ENCODE measurements around the gene EVA1B. TPM values are rescaled to one million over a fixed set of nuclear protein-coding genes. Genes with fewer than 3 reads are reported as not detected.
A peak's percentile ranks its signal among the peaks of the same experiment; 100 is the strongest.

The EVA1B gene
- total and polyA plus RNA-seq, 4 donors: 31.2 to 59.5 (median 33.7) TPM

DNA sequence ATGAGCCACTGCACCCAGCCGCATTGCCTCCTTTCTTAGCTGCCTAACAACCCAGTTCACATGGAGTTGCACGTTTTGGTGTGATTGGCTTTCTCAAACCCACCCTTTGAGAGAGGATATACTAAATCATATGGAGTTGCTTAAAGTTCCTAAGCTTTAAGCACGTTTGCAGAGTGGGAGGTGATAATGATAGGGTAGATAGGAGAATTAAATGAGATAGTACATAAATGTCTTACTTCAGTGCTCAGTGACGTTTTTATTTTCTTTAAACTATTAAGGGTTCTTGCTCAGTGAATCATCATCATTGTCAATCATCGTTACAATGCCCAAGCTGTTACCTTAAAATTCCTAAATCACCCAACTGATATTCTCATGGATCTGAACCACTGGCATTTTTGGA, 20.2 kb downstream of the EVA1B start:
- no peak overlapping the region for H3K27ac ChIP-seq (ENCODE audit: low read depth in 1 of 2, low read length in 1 of 2)
- WGBS, 2 donors: 83 to 91% methylated on average over 5 of the region's 5 CpGs
- no peak overlapping the region for H3K4me3 ChIP-seq
- DNase-seq (no peak), ATAC-seq (ENCODE audit: insufficient read depth, low FRiP score) (no peak)
- H3K9me3 ChIP-seq (ENCODE audit: control insufficient read depth in 4 of 4, insufficient read depth in 3 of 4, low read length in 3 of 4): no peaks in the 10 kb centered on the region
- peaks cover 32 to 36% (median 35%) of the 10 kb centered on the region in 4 donors for H3K36me3 ChIP-seq (ENCODE audit: control insufficient read depth in 4 of 4, insufficient read depth in 4 of 4, low read length in 4 of 4)
- TF ChIP-seq, protein P1, sequence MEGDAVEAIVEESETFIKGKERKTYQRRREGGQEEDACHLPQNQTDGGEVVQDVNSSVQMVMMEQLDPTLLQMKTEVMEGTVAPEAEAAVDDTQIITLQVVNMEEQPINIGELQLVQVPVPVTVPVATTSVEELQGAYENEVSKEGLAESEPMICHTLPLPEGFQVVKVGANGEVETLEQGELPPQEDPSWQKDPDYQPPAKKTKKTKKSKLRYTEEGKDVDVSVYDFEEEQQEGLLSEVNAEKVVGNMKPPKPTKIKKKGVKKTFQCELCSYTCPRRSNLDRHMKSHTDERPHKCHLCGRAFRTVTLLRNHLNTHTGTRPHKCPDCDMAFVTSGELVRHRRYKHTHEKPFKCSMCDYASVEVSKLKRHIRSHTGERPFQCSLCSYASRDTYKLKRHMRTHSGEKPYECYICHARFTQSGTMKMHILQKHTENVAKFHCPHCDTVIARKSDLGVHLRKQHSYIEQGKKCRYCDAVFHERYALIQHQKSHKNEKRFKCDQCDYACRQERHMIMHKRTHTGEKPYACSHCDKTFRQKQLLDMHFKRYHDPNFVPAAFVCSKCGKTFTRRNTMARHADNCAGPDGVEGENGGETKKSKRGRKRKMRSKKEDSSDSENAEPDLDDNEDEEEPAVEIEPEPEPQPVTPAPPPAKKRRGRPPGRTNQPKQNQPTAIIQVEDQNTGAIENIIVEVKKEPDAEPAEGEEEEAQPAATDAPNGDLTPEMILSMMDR (IDR thresholded peaks at IDR 0.05; ENCODE audit: control extremely low read depth, extremely low read depth): no peak
- peaks cover 0 to 15% (median 3%) of the 10 kb centered on the region in 5 donors for H3K4me1 ChIP-seq (ENCODE audit: control insufficient read depth in 5 of 5, insufficient read depth in 5 of 5, low read length in 5 of 5)
- H3K27me3 ChIP-seq (ENCODE audit: control insufficient read depth in 3 of 3, insufficient read depth in 3 of 3, low read length in 2 of 3): no peaks in the 10 kb centered on the region
- H3K9ac ChIP-seq (ENCODE audit: insufficient read depth in 1 of 2, low read length in 2 of 2): no peak overlapping the region

DNA sequence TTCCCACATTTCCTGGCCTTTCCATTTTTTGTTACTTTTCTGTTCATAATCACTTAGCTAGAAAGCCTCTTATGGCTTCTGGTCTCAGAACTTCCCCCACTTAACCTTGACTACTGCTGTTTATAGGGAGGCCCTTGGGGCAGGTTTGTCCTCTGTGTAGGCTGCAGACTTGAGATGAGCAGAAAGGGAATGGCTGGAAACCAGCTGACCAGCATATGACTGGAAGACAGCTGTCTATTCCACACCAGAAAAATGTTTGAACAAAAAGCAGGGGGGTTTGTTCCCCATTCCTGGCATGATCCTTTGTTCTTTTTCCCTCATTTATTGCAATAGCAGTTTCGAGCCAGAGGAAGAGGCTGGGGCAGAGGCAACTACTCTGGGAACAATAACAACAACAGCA, 22.2 kb downstream of the EVA1B start:
- no peak for ATAC-seq (ENCODE audit: insufficient read depth, low FRiP score)
- no peaks in the 10 kb centered on the region for H3K9me3 ChIP-seq (ENCODE audit: control insufficient read depth in 4 of 4, insufficient read depth in 3 of 4, low read length in 3 of 4)
- no peak for DNase-seq
- peaks cover 41 to 48% (median 42%) of the 10 kb centered on the region in 4 donors for H3K36me3 ChIP-seq (ENCODE audit: control insufficient read depth in 4 of 4, insufficient read depth in 4 of 4, low read length in 4 of 4)
- no peaks in the 10 kb centered on the region for H3K27me3 ChIP-seq (ENCODE audit: control insufficient read depth in 3 of 3, insufficient read depth in 3 of 3, low read length in 2 of 3)
- peak overlapping the region in 1 of 2 donors; percentile 39 for H3K27ac ChIP-seq (ENCODE audit: low read depth in 1 of 2, low read length in 1 of 2)
- peaks cover 0 to 6% (median 3%) of the 10 kb centered on the region in 5 donors for H3K4me1 ChIP-seq (ENCODE audit: control insufficient read depth in 5 of 5, insufficient read depth in 5 of 5, low read length in 5 of 5)
- WGBS, 2 donors: 84 to 90% methylated on average over 1 of the region's 1 CpG
- TF ChIP-seq, protein P1 (IDR thresholded peaks at IDR 0.05; ENCODE audit: control extremely low read depth, extremely low read depth): no peak
- H3K4me3 ChIP-seq: no peak overlapping the region
- no peak overlapping the region for H3K9ac ChIP-seq (ENCODE audit: insufficient read depth in 1 of 2, low read length in 2 of 2)

DNA sequence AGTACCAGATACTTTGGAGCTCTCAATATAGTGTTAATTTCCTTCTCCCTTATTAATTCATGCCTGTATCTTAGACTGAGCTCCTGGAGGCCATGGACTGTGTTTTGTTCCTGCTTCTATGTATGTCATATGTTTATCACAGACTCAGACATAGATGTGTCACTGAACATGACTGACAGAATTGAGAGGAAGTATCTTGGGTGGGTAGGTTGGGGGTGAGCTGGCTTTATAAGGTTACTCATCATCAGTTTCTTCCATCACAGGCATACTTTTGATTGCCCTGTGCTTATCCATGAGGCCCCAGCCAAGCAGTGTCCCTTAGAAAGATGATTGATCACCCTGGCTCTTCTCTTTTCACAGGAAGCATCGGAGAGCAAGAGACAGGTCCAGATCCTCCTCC, 22.9 kb downstream of the EVA1B start:
- H3K9ac ChIP-seq (ENCODE audit: insufficient read depth in 1 of 2, low read length in 2 of 2): no peak overlapping the region
- 89 to 96% methylated on average over 1 of the region's 1 CpG for WGBS, 2 donors
- H3K4me1 ChIP-seq (ENCODE audit: control insufficient read depth in 5 of 5, insufficient read depth in 5 of 5, low read length in 5 of 5): peaks cover 0 to 3% (median under 1%) of the 10 kb centered on the region in 5 donors
- peak overlapping the region; percentile 39 to 55 for H3K27ac ChIP-seq (ENCODE audit: low read depth in 1 of 2, low read length in 1 of 2)
- peaks cover 43 to 53% (median 45%) of the 10 kb centered on the region in 4 donors for H3K36me3 ChIP-seq (ENCODE audit: control insufficient read depth in 4 of 4, insufficient read depth in 4 of 4, low read length in 4 of 4)
- ATAC-seq (ENCODE audit: insufficient read depth, low FRiP score): no peak
- H3K27me3 ChIP-seq (ENCODE audit: control insufficient read depth in 3 of 3, insufficient read depth in 3 of 3, low read length in 2 of 3): no peaks in the 10 kb centered on the region
- TF ChIP-seq, protein P1 (IDR thresholded peaks at IDR 0.05; ENCODE audit: control extremely low read depth, extremely low read depth): no peak
- no peak overlapping the region for H3K4me3 ChIP-seq
- DNase-seq: no peak
- H3K9me3 ChIP-seq (ENCODE audit: control insufficient read depth in 4 of 4, insufficient read depth in 3 of 4, low read length in 3 of 4): no peaks in the 10 kb centered on the region

DNA sequence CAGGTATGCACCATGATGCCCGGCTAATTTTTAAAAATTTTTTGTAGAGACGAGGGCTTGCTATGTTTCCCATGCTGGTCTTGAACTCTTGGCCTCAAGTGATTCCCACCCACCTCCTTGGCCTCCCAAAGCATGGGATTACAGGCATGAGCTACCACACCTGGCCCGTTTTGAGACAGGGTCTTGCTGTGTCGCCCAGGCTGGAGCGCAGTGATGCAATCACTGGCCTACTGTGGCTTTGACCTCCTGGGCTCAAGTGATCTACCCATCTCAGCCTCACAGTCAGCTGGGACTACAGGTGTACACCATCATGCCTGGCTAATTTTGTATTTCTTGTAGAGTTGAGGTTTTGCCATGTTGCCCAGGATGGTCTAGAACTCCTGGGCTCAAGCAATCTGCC, 24.8 kb downstream of the EVA1B start:
- ATAC-seq (ENCODE audit: insufficient read depth, low FRiP score) (no peak), DNase-seq (no peak)
- H3K4me1 ChIP-seq (ENCODE audit: control insufficient read depth in 5 of 5, insufficient read depth in 5 of 5, low read length in 5 of 5): peaks cover 0 to 6% (median 0%) of the 10 kb centered on the region in 5 donors
- H3K36me3 ChIP-seq (ENCODE audit: control insufficient read depth in 4 of 4, insufficient read depth in 4 of 4, low read length in 4 of 4): peaks cover 38 to 62% (median 45%) of the 10 kb centered on the region in 4 donors
- no peaks in the 10 kb centered on the region for H3K27me3 ChIP-seq (ENCODE audit: control insufficient read depth in 3 of 3, insufficient read depth in 3 of 3, low read length in 2 of 3)
- H3K9me3 ChIP-seq (ENCODE audit: control insufficient read depth in 4 of 4, insufficient read depth in 3 of 4, low read length in 3 of 4): no peaks in the 10 kb centered on the region
- TF ChIP-seq, protein P1 (IDR thresholded peaks at IDR 0.05; ENCODE audit: control extremely low read depth, extremely low read depth): no peak
- no peak overlapping the region for H3K9ac ChIP-seq (ENCODE audit: insufficient read depth in 1 of 2, low read length in 2 of 2)
- 93 to 95% methylated on average over 5 of the region's 5 CpGs for WGBS, 2 donors
- H3K27ac ChIP-seq (ENCODE audit: low read depth in 1 of 2, low read length in 1 of 2): no peak overlapping the region
- no peak overlapping the region for H3K4me3 ChIP-seq

All from lung (tissue), 12 donors.